PC-9 (cell line): ENCODE data around the gene HYDIN.
"Not testable (repeated sequence)": the region's sequence is repeated elsewhere in the genome, so short reads cannot be mapped to it uniquely, and the experiment has no call there.

Experiments used
- EZH2 ChIP-seq: fragments of 200-600 bp; sonication (generic); IDR thresholded peaks from 2 replicates; pipeline ENCODE4 v1.8.0; 2017; ENCODE audit warnings: antibody characterized with exemption, low read depth
- TF ChIP-seq, protein P1 (sequence below): fragments of 200-600 bp; sonication (generic); conservative IDR thresholded peaks from 2 replicates; pipeline ENCODE4 v1.6.1; 2017; ENCODE audit warnings: mixed run types, antibody characterized with exemption, mild to moderate bottlenecking, moderate library complexity

GRCh38 chr16:70877895-70878294, 352.6 kb downstream of the HYDIN start:
- TF ChIP-seq, protein P1, sequence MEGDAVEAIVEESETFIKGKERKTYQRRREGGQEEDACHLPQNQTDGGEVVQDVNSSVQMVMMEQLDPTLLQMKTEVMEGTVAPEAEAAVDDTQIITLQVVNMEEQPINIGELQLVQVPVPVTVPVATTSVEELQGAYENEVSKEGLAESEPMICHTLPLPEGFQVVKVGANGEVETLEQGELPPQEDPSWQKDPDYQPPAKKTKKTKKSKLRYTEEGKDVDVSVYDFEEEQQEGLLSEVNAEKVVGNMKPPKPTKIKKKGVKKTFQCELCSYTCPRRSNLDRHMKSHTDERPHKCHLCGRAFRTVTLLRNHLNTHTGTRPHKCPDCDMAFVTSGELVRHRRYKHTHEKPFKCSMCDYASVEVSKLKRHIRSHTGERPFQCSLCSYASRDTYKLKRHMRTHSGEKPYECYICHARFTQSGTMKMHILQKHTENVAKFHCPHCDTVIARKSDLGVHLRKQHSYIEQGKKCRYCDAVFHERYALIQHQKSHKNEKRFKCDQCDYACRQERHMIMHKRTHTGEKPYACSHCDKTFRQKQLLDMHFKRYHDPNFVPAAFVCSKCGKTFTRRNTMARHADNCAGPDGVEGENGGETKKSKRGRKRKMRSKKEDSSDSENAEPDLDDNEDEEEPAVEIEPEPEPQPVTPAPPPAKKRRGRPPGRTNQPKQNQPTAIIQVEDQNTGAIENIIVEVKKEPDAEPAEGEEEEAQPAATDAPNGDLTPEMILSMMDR = not testable (repeated sequence)
- not testable (repeated sequence) for TF ChIP-seq EZH2
